Lower leg skin (tissue), 4 donors: ENCODE measurements around the gene KCNG2. TPM values are rescaled to one million over a fixed set of nuclear protein-coding genes. Genes with fewer than 3 reads are reported as not detected.

Source experiments
- DNase-seq, 2 donors: peaks; one replicate each; pipeline ENCODE4 v3.0.0-alpha.2; 2019; ENCODE audit warnings: low spot score in 2 of 2
- H3K4me3 ChIP-seq: fragments of 200-600 bp; sonication (generic); 2 replicates; pipeline ENCODE4 v1.5.1; 2017; ENCODE audit warnings: mild to moderate bottlenecking, low read depth; ENCODE audit not compliant: poor library complexity, severe bottlenecking
- POLR2A ChIP-seq, 2 donors: fragments of 450-650 bp; IDR thresholded peaks; one replicate each; pipeline ENCODE4 v1.6.1; 2016 to 2017; ENCODE audit warnings: antibody characterized with exemption in 2 of 2, mild to moderate bottlenecking in 1 of 2, moderate library complexity in 1 of 2
- WGBS, 2 donors: methylation state at CpG; one replicate each; pipeline ENCODE4 v1.1.5; 2018; 5-methylcytosine and 5-hydroxymethylcytosine counted together
- intact Hi-C: fragments of 100-400 bp; cut with DNase I; formaldehyde crosslinking; loops from one replicate; pipeline ENCODE4 v1.15.0; 2023; ENCODE audit warnings: low total_unique reads
- total RNA-seq, 4 donors: library from RNA; depleted of rRNA; stranded (reverse); fragments of >200 nt; gene quantifications; one replicate each; pipeline ENCODE4 v1.1.0, GENCODE V29; 2016
- TF ChIP-seq, protein P1 (sequence below), 3 donors: fragments of 450-650 bp; IDR thresholded peaks; one replicate each; pipeline ENCODE4 v1.5.1; 2016; ENCODE audit warnings: antibody characterized with exemption in 3 of 3, mild to moderate bottlenecking in 3 of 3, moderate library complexity in 2 of 3

The KCNG2 gene
- total RNA-seq, 4 donors from 2014 or later: 0.84 TPM; not detected in 3

GRCh38 chr18:79944126-79944731, 146.5 kb downstream of the KCNG2 start:
- DNase-seq: peak in 1 of 2 donors; percentile 81
- intact Hi-C loops: no loop called here
- WGBS, 2 donors: 55 to 58% methylated on average over 9 to 10 of the region's 11 CpGs
- no peak for TF ChIP-seq POLR2A (IDR thresholded peaks at IDR 0.05)
- TF ChIP-seq, protein P1, sequence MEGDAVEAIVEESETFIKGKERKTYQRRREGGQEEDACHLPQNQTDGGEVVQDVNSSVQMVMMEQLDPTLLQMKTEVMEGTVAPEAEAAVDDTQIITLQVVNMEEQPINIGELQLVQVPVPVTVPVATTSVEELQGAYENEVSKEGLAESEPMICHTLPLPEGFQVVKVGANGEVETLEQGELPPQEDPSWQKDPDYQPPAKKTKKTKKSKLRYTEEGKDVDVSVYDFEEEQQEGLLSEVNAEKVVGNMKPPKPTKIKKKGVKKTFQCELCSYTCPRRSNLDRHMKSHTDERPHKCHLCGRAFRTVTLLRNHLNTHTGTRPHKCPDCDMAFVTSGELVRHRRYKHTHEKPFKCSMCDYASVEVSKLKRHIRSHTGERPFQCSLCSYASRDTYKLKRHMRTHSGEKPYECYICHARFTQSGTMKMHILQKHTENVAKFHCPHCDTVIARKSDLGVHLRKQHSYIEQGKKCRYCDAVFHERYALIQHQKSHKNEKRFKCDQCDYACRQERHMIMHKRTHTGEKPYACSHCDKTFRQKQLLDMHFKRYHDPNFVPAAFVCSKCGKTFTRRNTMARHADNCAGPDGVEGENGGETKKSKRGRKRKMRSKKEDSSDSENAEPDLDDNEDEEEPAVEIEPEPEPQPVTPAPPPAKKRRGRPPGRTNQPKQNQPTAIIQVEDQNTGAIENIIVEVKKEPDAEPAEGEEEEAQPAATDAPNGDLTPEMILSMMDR (IDR thresholded peaks at IDR 0.05): no peak
- no peak overlapping the region for H3K4me3 ChIP-seq

GRCh38 chr18:79944746-79945117, 147.0 kb downstream of the KCNG2 start:
- intact Hi-C loops: no loop called here
- TF ChIP-seq, protein P1 (IDR thresholded peaks at IDR 0.05): no peak
- TF ChIP-seq POLR2A (IDR thresholded peaks at IDR 0.05): no peak
- DNase-seq: peak in 1 of 2 donors; percentile 39
- no peak overlapping the region for H3K4me3 ChIP-seq
- WGBS, 2 donors: 66 to 71% methylated on average over 3 of the region's 3 CpGs

- intact Hi-C loops: no loop called here
- WGBS, 2 donors: 76 to 80% methylated on average over 16 to 17 of the region's 17 CpGs
- no peak overlapping the region for H3K4me3 ChIP-seq
- peak in 1 of 2 donors; percentile 75 for DNase-seq
- TF ChIP-seq POLR2A (IDR thresholded peaks at IDR 0.05): no peak
- TF ChIP-seq, protein P1 (IDR thresholded peaks at IDR 0.05): no peak
Measured at GRCh38 chr18:79945118-79946042, 147.6 kb downstream of the KCNG2 start.

DNA sequence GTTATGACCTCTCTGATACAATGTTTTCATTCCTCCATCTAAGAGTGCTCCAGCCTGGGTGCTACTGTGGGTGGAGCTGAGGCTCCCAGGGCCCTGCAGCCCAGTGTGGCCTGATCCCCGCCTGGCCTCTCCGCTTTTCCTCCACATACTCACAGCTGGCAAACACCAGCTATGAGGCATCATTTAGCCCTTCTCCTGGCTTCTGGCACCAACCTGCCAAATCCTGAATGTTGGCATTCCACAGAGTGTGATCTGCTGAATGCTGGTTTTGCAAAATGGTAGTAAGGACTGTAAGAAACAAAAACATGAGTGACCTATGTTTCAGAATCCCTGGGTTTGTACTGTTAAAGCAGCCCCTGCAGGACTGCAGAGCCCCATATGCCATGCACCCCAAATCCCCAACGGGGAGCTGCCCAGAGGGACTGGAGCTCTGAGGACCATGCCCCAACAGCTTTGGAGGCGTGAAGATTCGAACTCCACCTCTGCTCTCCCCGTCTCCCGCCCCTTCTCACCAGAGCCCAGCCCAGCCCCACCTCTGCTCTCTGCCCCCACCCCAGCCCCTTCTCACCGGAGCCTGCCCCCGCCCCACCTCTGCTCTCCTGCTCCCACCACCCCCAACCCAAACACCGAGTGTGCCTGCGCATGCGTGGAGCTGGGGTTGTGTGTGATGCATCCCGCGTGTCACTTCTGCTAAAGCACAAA, 149.5 kb downstream of the KCNG2 start:
- peak in 1 of 2 donors; percentile 83 for DNase-seq
- TF ChIP-seq POLR2A (IDR thresholded peaks at IDR 0.05): no peak
- TF ChIP-seq, protein P1 (IDR thresholded peaks at IDR 0.05): no peak
- no peak overlapping the region for H3K4me3 ChIP-seq
- intact Hi-C loops: no loop called here
- WGBS, 2 donors: 73 to 78% methylated on average over 14 of the region's 14 CpGs

- intact Hi-C loops: no loop called here
- no peak overlapping the region for H3K4me3 ChIP-seq
- 88 to 96% methylated on average over 12 to 15 of the region's 15 CpGs for WGBS, 2 donors
- TF ChIP-seq, protein P1 (IDR thresholded peaks at IDR 0.05): no peak
- TF ChIP-seq POLR2A (IDR thresholded peaks at IDR 0.05): no peak
- DNase-seq: peak in 1 of 2 donors; percentile 36
Measured at GRCh38 chr18:79947881-79948610, 150.3 kb downstream of the KCNG2 start.
